NCI-H226 (cell line): ENCODE results near the gene INVS.

ENCODE experiments used
- DNase-seq: peaks from one replicate; pipeline ENCODE4 v3.0.0-alpha.2; 2015

INVS gene

GRCh38 chr9:100340224-100340623 lies 241.2 kb downstream of the INVS start:
- no peak for DNase-seq

DNA sequence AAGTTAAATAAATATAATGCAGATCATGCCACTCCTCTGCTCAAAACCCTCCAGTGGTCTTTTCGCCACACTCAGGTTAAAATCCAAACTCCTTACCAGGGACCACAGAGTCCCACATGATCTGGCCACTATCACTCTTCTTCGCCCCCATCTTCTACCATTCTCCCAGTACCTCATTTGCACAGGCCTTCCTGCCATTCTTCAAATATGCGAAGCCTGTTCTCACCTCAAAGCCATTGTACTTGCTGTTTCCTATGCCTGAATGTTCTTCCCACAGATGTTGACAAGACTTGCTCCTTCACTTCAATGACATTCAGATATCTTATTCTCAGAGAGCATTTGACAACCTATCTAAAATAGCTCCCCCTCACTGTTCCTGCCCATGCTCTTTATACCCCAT lies 242.8 kb downstream of the INVS start:
- DNase-seq: no peak

DNA sequence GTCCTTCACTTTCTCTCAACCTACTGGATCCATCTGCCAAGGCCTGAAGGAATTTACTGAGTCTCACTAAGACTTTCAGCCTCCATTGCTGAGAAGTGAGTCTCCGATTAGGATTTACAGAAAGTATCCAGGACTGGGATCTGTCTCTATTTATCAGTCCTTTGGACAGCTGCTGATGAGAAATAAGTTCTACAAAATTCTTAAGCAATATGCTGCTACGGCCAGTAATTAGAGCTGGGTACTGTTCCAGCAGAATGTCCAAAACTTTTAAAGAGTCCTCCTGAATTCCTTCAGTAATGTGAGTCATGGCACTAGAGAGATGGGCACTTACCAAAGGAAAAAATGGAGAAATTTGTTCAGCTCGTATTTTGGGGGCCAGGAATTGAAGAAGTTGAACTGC lies 247.8 kb downstream of the INVS start:
- no peak for DNase-seq

DNA sequence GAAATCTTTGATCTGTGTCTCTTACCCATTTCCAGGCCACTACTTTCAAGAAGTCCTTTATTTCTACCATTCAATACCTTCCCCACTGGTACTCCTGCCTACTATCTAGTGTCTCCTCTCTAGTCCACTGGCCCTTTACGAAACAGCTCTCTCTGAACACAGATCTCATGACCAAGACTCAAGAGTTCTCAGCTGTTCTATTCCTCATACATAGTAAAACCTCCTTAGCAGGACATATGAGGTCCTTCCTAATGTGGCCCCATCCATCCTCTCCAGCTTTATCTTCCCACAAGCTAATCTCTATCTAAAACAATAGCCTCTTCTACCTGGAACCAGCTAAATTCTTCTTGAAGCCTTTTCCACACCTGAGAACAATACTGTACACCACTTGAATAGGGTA lies 251.1 kb downstream of the INVS start:
- DNase-seq: no peak
